C4-2B (cell line): Measurements from ENCODE around the gene FNDC3B.

ENCODE experiments used
- CTCF ChIP-seq: fragments of 450-650 bp; conservative IDR thresholded peaks from 2 replicates; pipeline ENCODE4 v1.5.1; 2017; ENCODE audit warnings: mild to moderate bottlenecking
- ZFX ChIP-seq: fragments of 450-650 bp; IDR thresholded peaks from 2 replicates; pipeline ENCODE4 v1.6.1; 2017

- no peak for TF ChIP-seq CTCF
- no peak for TF ChIP-seq ZFX
These were observed 173.8 kb downstream of the FNDC3B start for GRCh38 chr3:172213200-172213599.
